Measurements from ENCODE around the gene DIPK2A. TPM values are rescaled to one million over a fixed set of nuclear protein-coding genes. Genes with fewer than 3 reads are reported as not detected.

DIPK2A gene
- total and polyA plus RNA-seq, 2 of the 13 experiments (the other 11 are each of a cell fraction or from before 2014, with no cell fraction given), result 5.8 to 8.0 TPM

DNA sequence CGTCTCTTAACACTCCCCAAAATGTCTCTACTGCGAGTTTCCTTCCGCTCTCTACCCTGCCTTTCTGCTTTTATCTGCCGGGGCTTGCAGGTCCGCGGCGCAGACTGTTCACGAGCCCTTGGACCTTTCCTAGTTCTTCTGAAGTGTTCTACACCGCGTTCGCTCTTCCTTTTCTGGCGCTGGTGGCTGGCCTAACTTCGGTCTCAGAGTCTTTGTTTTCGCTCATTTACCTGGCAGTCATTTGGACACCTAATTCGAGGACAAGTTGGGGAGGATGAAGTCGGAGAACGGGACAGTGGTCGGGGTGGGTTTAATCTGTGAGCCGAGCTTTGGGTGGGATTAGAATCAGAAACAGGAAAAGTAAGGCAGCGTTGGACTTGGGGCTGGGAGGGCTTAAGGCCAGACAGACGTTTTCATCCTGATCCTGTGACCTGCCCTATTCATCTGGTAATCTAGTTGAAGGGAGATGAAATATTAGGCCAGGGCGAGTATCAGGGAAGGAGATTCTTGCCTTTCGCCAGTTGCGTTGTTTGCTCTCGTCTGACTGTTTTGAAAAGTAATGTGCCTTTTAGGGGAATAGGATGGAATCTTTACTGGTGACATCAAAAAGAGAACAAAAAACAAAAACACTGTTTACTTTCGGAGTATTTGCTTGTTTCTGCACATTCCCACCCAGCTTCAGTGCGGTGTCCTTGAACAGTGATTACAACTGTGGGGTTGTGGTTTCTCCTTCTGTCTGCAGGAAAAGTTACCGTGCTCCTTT is 1.8 kb downstream of the DIPK2A start (continued):
- TF ChIP-seq, protein P1, sequence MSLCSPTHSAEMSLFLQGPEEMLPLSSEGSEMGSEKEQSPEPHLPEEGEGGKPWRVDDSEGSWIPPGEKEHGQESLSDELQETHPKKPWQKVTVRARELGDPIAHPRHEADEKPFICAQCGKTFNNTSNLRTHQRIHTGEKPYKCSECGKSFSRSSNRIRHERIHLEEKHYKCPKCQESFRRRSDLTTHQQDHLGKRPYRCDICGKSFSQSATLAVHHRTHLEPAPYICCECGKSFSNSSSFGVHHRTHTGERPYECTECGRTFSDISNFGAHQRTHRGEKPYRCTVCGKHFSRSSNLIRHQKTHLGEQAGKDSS (CRISPR knock-in tag; IDR thresholded peaks at IDR 0.05; ENCODE audit: borderline replicate concordance, low read depth), result no peak
- TF ChIP-seq ISL2 (CRISPR knock-in tag; IDR thresholded peaks at IDR 0.05) (peak; percentile 79; the same call in 1 of the 2 replicates), PPARG (CRISPR knock-in tag; conservative IDR thresholded peaks at IDR 0.05) (no peak), ZMYM4 (CRISPR knock-in tag; IDR thresholded peaks at IDR 0.05) (peak; percentile 15; the same call in 1 of the 2 replicates), GTF2F1 (IDR thresholded peaks at IDR 0.05; ENCODE audit: low read length) (no peak), ADNP (CRISPR knock-in tag; IDR thresholded peaks at IDR 0.05) (no peak), PRPF4 (IDR thresholded peaks at IDR 0.05; ENCODE audit: low read depth, low read length, poor library complexity, severe bottlenecking) (no peak), SRF (IDR thresholded peaks at IDR 0.05; ENCODE audit: low read depth, low read length) (peak; percentile 60; the same call in 1 of the 2 replicates), ATF1 (CRISPR knock-in tag; IDR thresholded peaks at IDR 0.05) (0 out of 2 replicates have a peak, but pooled peaks have one; percentile 29)
- TF ChIP-seq, protein P2, sequence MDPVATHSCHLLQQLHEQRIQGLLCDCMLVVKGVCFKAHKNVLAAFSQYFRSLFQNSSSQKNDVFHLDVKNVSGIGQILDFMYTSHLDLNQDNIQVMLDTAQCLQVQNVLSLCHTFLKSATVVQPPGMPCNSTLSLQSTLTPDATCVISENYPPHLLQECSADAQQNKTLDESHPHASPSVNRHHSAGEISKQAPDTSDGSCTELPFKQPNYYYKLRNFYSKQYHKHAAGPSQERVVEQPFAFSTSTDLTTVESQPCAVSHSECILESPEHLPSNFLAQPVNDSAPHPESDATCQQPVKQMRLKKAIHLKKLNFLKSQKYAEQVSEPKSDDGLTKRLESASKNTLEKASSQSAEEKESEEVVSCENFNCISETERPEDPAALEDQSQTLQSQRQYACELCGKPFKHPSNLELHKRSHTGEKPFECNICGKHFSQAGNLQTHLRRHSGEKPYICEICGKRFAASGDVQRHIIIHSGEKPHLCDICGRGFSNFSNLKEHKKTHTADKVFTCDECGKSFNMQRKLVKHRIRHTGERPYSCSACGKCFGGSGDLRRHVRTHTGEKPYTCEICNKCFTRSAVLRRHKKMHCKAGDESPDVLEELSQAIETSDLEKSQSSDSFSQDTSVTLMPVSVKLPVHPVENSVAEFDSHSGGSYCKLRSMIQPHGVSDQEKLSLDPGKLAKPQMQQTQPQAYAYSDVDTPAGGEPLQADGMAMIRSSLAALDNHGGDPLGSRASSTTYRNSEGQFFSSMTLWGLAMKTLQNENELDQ (CRISPR knock-in tag; IDR thresholded peaks at IDR 0.05; ENCODE audit: borderline replicate concordance), result no peak
- TF ChIP-seq, protein P3, sequence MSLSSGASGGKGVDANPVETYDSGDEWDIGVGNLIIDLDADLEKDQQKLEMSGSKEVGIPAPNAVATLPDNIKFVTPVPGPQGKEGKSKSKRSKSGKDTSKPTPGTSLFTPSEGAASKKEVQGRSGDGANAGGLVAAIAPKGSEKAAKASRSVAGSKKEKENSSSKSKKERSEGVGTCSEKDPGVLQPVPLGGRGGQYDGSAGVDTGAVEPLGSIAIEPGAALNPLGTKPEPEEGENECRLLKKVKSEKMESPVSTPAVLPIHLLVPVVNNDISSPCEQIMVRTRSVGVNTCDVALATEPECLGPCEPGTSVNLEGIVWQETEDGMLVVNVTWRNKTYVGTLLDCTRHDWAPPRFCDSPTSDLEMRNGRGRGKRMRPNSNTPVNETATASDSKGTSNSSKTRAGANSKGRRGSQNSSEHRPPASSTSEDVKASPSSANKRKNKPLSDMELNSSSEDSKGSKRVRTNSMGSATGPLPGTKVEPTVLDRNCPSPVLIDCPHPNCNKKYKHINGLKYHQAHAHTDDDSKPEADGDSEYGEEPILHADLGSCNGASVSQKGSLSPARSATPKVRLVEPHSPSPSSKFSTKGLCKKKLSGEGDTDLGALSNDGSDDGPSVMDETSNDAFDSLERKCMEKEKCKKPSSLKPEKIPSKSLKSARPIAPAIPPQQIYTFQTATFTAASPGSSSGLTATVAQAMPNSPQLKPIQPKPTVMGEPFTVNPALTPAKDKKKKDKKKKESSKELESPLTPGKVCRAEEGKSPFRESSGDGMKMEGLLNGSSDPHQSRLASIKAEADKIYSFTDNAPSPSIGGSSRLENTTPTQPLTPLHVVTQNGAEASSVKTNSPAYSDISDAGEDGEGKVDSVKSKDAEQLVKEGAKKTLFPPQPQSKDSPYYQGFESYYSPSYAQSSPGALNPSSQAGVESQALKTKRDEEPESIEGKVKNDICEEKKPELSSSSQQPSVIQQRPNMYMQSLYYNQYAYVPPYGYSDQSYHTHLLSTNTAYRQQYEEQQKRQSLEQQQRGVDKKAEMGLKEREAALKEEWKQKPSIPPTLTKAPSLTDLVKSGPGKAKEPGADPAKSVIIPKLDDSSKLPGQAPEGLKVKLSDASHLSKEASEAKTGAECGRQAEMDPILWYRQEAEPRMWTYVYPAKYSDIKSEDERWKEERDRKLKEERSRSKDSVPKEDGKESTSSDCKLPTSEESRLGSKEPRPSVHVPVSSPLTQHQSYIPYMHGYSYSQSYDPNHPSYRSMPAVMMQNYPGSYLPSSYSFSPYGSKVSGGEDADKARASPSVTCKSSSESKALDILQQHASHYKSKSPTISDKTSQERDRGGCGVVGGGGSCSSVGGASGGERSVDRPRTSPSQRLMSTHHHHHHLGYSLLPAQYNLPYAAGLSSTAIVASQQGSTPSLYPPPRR (CRISPR knock-in tag; IDR thresholded peaks at IDR 0.05; ENCODE audit: borderline replicate concordance), result peak; percentile 49; the same call in 1 of the 2 replicates
- TF ChIP-seq, protein P4, sequence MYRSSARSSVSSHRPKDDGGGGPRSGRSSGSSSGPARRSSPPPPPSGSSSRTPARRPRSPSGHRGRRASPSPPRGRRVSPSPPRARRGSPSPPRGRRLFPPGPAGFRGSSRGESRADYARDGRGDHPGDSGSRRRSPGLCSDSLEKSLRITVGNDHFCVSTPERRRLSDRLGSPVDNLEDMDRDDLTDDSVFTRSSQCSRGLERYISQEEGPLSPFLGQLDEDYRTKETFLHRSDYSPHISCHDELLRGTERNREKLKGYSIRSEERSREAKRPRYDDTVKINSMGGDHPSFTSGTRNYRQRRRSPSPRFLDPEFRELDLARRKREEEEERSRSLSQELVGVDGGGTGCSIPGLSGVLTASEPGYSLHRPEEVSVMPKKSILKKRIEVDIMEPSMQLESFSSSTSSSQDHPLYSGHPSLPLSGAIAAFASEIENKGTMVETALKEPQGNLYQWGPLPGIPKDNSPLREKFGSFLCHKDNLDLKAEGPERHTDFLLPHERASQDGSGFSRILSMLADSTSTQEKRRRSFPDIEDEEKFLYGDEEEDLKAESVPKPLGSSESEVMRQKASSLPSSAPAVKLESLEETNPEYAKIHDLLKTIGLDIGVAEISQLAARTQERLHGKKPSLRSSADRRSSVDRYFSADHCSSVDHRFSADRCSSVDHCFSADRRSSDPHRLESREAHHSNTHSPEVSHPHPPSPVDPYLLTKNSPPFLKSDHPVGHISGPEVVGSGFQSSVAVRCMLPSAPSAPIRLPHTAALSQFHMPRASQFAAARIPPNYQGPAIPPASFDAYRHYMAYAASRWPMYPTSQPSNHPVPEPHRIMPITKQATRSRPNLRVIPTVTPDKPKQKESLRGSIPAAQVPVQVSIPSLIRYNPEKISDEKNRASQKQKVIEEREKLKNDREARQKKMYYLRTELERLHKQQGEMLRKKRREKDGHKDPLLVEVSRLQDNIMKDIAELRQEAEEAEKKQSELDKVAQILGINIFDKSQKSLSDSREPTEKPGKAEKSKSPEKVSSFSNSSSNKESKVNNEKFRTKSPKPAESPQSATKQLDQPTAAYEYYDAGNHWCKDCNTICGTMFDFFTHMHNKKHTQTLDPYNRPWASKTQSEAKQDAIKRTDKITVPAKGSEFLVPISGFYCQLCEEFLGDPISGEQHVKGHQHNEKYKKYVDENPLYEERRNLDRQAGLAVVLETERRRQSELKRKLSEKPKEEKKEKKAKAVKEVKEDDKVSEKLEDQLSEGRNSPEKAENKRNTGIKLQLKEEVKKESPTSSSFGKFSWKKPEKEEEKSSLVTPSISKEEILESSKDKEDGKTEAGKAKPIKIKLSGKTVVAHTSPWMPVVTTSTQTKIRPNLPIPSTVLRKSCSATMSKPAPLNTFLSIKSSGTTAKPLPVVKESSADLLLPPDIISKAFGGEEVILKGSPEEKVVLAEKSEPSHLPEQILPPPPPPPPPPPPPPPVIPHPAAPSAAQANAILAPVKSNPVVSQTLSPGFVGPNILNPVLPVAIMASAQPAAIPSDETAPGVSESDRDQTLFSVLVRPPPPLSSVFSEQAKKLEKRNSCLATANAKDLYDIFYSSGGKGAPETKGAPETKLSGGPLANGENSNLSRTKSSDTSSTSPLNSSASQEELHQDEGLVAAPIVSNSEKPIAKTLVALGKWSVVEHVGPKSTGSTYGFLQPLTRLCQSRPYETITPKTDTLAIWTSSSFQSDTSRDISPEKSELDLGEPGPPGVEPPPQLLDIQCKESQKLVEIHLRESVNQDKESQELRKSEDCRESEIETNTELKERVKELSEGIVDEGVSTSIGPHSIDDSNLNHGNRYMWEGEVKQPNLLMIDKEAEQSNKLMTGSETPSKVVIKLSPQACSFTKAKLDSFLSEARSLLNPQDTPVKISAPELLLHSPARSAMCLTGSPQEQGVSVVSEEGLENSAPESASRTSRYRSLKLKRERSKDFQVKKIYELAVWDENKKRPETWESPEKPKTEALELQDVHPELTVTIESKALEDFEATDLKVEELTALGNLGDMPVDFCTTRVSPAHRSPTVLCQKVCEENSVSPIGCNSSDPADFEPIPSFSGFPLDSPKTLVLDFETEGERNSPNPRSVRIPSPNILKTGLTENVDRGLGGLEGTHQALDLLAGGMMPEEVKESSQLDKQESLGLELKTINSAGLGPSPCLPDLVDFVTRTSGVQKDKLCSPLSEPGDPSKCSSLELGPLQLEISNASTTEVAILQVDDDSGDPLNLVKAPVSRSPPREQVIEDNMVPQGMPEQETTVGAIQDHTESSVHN (CRISPR knock-in tag; IDR thresholded peaks at IDR 0.05), result no peak

Data from HepG2 (cell line).